ENCODE measurements around the gene SLC41A1.
A peak's percentile ranks its signal among the peaks of the same experiment; 100 is the strongest.

Gene SLC41A1

DNA sequence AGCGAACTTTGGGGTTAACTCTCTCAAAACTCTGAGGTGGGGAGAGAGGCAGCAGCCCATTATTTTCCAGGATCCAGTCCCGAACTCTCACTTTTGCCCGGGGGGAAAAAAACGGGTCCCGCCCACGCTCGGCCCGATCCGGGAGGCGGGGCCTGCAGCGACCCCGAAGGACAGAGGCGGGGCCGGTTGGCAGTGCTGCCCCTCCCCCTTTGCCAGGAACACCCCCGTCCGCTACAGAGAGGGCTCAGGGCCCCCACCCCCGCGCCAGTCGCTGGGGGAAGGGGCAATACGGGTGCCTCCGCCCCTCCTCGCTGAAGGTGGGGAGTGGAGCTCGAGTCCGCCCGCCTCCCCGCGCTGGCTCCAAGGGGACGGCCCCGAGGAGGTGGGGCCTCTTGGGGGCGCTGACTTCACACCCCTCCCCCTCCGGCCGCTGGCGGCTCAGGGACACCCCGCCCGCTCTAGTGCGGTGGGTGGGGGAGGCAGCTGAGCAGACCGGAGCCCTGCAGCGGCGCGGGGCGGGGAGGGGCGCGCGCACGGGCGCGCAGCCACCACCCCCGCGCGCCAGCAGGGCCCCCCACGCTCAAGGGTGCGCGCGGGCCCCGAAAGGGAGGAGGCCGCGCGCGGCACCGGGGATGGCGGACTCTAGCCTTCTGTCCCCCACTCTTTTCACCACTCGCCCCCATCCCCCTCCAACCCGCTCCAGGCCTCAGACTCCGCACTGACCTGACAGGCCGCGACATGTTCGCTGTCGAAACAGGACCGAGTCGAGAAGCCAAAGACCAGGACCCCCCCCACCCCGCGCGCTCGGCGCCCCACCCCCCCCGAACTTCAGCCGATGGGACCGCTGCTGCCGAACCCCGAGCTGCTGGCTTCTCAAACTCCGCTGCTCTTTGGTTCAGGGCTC lies 63.5 kb downstream of the SLC41A1 start:
- peak overlapping the region; percentile 98 for H3K27ac ChIP-seq
- H3K4me3 ChIP-seq (ENCODE audit: low read depth, low read length): peak overlapping the region; percentile 60
- TF ChIP-seq, protein P1, sequence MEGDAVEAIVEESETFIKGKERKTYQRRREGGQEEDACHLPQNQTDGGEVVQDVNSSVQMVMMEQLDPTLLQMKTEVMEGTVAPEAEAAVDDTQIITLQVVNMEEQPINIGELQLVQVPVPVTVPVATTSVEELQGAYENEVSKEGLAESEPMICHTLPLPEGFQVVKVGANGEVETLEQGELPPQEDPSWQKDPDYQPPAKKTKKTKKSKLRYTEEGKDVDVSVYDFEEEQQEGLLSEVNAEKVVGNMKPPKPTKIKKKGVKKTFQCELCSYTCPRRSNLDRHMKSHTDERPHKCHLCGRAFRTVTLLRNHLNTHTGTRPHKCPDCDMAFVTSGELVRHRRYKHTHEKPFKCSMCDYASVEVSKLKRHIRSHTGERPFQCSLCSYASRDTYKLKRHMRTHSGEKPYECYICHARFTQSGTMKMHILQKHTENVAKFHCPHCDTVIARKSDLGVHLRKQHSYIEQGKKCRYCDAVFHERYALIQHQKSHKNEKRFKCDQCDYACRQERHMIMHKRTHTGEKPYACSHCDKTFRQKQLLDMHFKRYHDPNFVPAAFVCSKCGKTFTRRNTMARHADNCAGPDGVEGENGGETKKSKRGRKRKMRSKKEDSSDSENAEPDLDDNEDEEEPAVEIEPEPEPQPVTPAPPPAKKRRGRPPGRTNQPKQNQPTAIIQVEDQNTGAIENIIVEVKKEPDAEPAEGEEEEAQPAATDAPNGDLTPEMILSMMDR (IDR thresholded peaks at IDR 0.05; ENCODE audit: low read depth, low read length): 0 out of 2 replicates have a peak, but pooled peaks have one; percentile 20
- no peaks in the 10 kb centered on the region for H3K9me3 ChIP-seq (ENCODE audit: severe bottlenecking)
- DNase-seq: peak; percentile 100
- no peaks in the 10 kb centered on the region for H3K27me3 ChIP-seq (ENCODE audit: insufficient read depth, low read depth, severe bottlenecking)
- peaks cover 46% of the 10 kb centered on the region for H3K36me3 ChIP-seq

DNA sequence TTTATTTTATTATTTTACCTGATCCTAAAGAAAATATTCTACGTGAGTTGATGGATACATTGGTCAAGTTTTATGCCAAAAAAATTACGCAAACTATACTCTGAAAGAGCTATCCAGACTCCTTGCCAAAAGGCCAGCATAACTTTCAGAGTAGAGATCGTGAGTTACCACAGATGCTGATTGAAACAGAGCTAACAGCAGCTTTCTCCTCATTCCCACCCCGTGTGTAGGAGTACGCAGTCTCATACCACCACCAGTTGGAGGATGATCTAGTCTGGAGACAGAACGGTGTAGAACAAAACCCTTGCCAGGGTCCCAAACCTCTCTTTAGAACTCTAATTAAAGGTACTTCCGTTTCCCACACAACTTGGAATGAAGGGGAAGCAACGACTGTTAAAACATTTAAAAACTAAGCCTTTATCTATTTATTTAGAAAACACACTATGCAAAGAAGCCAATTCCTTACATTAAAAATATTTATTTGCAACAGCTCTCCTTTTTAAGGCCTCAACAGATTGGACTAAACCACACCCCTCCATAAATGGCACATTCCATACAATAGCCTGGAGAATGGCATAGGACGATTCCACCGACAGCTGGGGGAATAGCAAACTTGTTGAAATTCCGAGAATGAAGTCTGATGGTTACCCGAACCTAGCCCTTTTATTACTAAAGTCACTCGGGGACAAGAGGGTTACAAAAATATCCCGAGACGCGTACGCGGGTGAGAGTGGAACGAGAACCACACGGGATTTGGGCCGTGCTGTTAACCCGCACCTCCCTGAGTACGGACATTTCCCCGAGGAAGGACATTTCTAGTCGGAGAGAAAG lies 64.4 kb downstream of the SLC41A1 start:
- H3K4me3 ChIP-seq (ENCODE audit: low read depth, low read length): peak overlapping the region; percentile 60
- no peaks in the 10 kb centered on the region for H3K9me3 ChIP-seq (ENCODE audit: severe bottlenecking)
- no peaks in the 10 kb centered on the region for H3K27me3 ChIP-seq (ENCODE audit: insufficient read depth, low read depth, severe bottlenecking)
- H3K27ac ChIP-seq: peak overlapping the region; percentile 98
- H3K36me3 ChIP-seq: peaks cover 49% of the 10 kb centered on the region
- TF ChIP-seq, protein P1 (IDR thresholded peaks at IDR 0.05; ENCODE audit: low read depth, low read length): no peak
- no peak for DNase-seq

DNA sequence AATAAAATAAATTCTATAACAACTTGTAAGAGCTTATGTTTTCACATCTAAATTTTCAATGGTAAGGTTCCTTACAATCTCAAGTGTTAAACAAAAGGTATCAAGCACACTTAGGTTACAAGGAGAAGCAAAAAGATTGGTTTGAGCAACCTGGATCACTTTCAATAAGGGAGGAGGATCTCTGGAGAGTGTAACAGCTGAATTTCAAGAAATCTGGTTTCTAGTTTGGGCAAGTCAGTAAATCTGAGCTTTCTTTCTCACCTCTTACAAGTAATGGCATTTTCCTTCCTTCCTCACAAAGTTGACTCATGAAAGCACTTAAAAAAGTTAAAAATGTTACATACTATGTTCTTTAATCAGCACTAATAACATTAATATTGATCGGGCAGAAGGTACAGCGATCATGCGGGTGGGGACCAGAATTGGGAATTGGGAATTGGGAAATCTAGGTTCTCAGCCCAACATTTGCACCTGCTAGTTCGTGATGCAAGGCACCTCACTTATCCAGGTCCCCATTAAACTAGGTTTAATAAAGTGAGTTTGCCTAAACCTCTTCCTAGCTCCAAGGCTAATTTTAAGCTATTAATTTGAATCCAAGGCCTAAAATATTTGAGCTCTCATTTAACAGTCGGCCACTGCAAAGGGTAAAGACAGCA lies 66.1 kb downstream of the SLC41A1 start:
- Histone ChIP-seq H3K36me3 (peaks cover 54% of the 10 kb centered on the region), H3K9me3 (ENCODE audit: severe bottlenecking) (no peaks in the 10 kb centered on the region), H3K4me3 (ENCODE audit: low read depth, low read length) (no peak overlapping the region), H3K27ac (no peak overlapping the region), H3K27me3 (ENCODE audit: insufficient read depth, low read depth, severe bottlenecking) (no peaks in the 10 kb centered on the region)
- TF ChIP-seq, protein P1 (IDR thresholded peaks at IDR 0.05; ENCODE audit: low read depth, low read length): no peak
- DNase-seq: no peak

DNA sequence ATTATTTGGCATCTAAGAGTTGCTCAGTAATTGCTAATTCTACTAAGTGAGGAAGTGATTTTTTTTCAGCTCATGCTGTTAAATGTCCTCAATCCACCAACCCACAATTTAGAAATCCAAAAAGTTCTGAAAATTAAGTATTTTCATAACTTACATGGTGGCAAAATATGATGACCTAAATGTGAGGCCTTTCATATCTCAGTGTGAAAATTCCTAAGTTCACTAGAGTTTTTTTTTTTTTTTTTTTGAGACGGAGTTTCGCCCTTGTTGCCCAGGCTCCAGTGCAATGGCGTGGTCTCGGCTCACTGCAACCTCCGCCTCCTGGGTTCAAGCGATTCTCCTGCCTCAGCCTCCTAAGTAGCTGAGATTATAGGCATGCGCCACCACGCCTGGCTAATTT lies 68.6 kb downstream of the SLC41A1 start:
- Histone ChIP-seq H3K9me3 (ENCODE audit: severe bottlenecking) (no peaks in the 10 kb centered on the region), H3K4me3 (ENCODE audit: low read depth, low read length) (no peak overlapping the region), H3K36me3 (peaks cover 73% of the 10 kb centered on the region), H3K27me3 (ENCODE audit: insufficient read depth, low read depth, severe bottlenecking) (no peaks in the 10 kb centered on the region), H3K27ac (no peak overlapping the region)
- TF ChIP-seq, protein P1 (IDR thresholded peaks at IDR 0.05; ENCODE audit: low read depth, low read length): no peak
- DNase-seq: no peak

DNA sequence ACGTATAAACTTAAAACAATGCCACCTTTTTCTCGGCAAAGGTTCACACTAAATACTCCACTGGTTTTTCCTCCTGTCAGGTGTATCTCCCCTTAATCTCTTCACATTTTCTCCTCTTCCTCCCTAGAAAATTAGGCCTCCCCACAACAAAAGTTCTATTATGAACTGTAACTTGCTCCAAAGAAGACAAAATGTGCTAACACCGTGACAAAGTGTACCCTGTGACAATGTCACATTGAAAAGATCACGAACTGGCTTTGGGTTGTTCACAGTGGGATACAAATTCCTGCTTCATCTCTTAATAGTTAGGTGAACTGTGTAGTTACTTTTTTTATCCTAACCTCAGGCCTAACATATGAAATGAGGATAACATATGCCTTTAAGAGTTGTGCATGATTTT lies 69.0 kb downstream of the SLC41A1 start:
- H3K27me3 ChIP-seq (ENCODE audit: insufficient read depth, low read depth, severe bottlenecking): no peaks in the 10 kb centered on the region

More for the DNA sequence above, 69.0 kb downstream of the SLC41A1 start:
- no peak for DNase-seq
- Histone ChIP-seq H3K9me3 (ENCODE audit: severe bottlenecking) (no peaks in the 10 kb centered on the region), H3K4me3 (ENCODE audit: low read depth, low read length) (no peak overlapping the region), H3K36me3 (peaks cover 75% of the 10 kb centered on the region), H3K27ac (no peak overlapping the region)
- TF ChIP-seq, protein P1 (IDR thresholded peaks at IDR 0.05; ENCODE audit: low read depth, low read length): no peak

Measured in WERI-Rb-1 (cell line).